Prostate gland (tissue), 2 donors: ENCODE data around the gene C1QTNF1. TPM values are rescaled to one million over a fixed set of nuclear protein-coding genes. Genes with fewer than 3 reads are reported as not detected.

Experiments used
- DNase-seq: peaks from one replicate; pipeline ENCODE4 v3.0.0-alpha.2; 2019; ENCODE audit warnings: low spot score
- H3K27ac ChIP-seq, 2 donors: fragments of 200-600 bp; sonication (generic); 2 replicates each; pipeline ENCODE4 v1.5.1; 2017 to 2019
- H3K27me3 ChIP-seq: fragments of 200-600 bp; sonication (generic); replicated peaks from 2 replicates; pipeline ENCODE4 v1.5.1; 2019; ENCODE audit not compliant: insufficient read depth
- H3K36me3 ChIP-seq, 2 donors: fragments of 200-600 bp; sonication (generic); 1 replicate in 1 of 2; 2 replicates in 1 of 2; pipeline versions ENCODE4 v1.5.1 to v1.8.1; 2017 to 2019
- H3K4me1 ChIP-seq: fragments of 200-600 bp; sonication (generic); replicated peaks from 2 replicates; pipeline ENCODE4 v1.5.1; 2019
- H3K4me3 ChIP-seq, 2 donors: fragments of 200-600 bp; sonication (generic); 2 replicates each; pipeline ENCODE4 v1.5.1; 2017 to 2019
- H3K9me3 ChIP-seq: fragments of 200-600 bp; sonication (generic); 2 replicates; pipeline ENCODE4 v1.5.1; 2017
- CTCF ChIP-seq, 4 experiments: fragments of 200-600 bp in 2 of 4; fragments of 450-650 bp in 2 of 4; sonication (generic) in 2 of 4; IDR thresholded peaks; 1 replicate in 3 of 4; 2 replicates in 1 of 4; pipeline ENCODE4 v1.5.1; 2016 to 2019; ENCODE audit warnings: antibody characterized with exemption in 4 of 4, mild to moderate bottlenecking in 2 of 4, moderate library complexity in 2 of 4
- POLR2A ChIP-seq: fragments of 450-650 bp; IDR thresholded peaks from one replicate; pipeline ENCODE4 v1.6.1; 2016; ENCODE audit warnings: antibody characterized with exemption, mild to moderate bottlenecking
- POLR2AphosphoS5 ChIP-seq: sonication (generic); formaldehyde crosslinking; IDR thresholded peaks from one replicate; pipeline ENCODE4 v1.6.1; 2017; ENCODE audit warnings: antibody characterized with exemption
- WGBS: methylation state at CpG from one replicate; pipeline ENCODE4 v1.1.5; 2018; 5-methylcytosine and 5-hydroxymethylcytosine counted together
- intact Hi-C: fragments of 100-400 bp; cut with DNase I; formaldehyde crosslinking; loops from one replicate; pipeline ENCODE4 v1.14.2; 2022
- total RNA-seq, 2 donors: library from RNA; depleted of rRNA; stranded (reverse); fragments of >200 nt; gene quantifications; one replicate each; pipeline ENCODE4 v1.1.0, GENCODE V29; 2016

C1QTNF1 gene
- total RNA-seq, 2 donors from 2014 or later, result 16.3 to 57.9 TPM

GRCh38 chr17:78990349-78991016, 33.5 kb upstream of the C1QTNF1 start:
- H3K9me3 ChIP-seq, result no peaks in the 10 kb centered on the region
- intact Hi-C loops, result no loop called here
- peaks cover 7% of the 10 kb centered on the region for H3K4me1 ChIP-seq
- WGBS, result 95% methylated on average over 29 of the region's 29 CpGs
- no peak for DNase-seq
- no peak overlapping the region for H3K27ac ChIP-seq
- H3K36me3 ChIP-seq, result peaks cover 0 to 12% of the 10 kb centered on the region in 2 donors
- no peak for TF ChIP-seq POLR2A
- no peak for TF ChIP-seq CTCF (IDR thresholded peaks at IDR 0.05)
- TF ChIP-seq POLR2AphosphoS5, result no peak
- no peaks in the 10 kb centered on the region for H3K27me3 ChIP-seq
- H3K4me3 ChIP-seq, result no peak overlapping the region

GRCh38 chr17:78991017-78991738, 32.8 kb upstream of the C1QTNF1 start:
- TF ChIP-seq POLR2A (no peak), POLR2AphosphoS5 (no peak), CTCF (IDR thresholded peaks at IDR 0.05) (no peak)
- peaks cover 0 to 12% of the 10 kb centered on the region in 2 donors for H3K36me3 ChIP-seq

DNA sequence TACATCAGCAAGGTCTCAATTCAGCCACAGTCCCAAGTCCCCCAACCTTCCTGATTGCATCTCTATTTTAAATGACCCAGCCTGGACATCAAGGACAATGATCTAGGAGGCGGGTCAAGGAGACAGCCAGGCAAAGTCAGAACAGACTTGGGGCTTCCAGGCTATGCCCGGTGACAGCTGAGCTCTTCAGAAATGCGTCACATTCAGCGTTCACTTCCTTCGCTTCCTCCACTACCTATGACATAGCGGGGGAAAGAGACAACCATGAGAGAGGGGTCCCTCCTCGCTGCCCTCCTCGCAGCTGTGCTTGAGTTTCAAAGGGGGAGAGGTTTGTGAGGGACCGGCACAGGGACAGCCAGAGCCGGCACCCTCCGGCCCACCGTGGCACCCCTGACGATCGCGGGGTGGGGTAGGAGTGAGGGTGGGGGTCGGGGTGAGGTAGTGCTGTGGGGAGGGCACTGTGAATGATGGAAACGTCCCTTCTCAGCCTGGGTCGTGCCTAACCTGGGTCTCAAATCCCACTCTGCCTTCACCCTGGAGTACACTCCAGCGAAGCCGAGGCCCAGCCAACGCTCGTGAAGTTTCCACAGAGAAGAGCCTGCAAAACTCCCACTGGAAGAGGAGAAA, 31.9 kb upstream of the C1QTNF1 start:
- peaks cover 0 to 12% of the 10 kb centered on the region in 2 donors for H3K36me3 ChIP-seq
- no peak for DNase-seq
- no peak for TF ChIP-seq POLR2AphosphoS5
- TF ChIP-seq CTCF (IDR thresholded peaks at IDR 0.05), result no peak
- TF ChIP-seq POLR2A, result no peak
- peaks cover 14% of the 10 kb centered on the region for H3K4me1 ChIP-seq
- H3K9me3 ChIP-seq, result no peaks in the 10 kb centered on the region
- intact Hi-C loops, result no loop called here
- no peak overlapping the region for H3K4me3 ChIP-seq
- no peak overlapping the region for H3K27ac ChIP-seq
- WGBS, result 91% methylated on average over 22 of the region's 22 CpGs
- H3K27me3 ChIP-seq, result no peaks in the 10 kb centered on the region

More at GRCh38 chr17:78991017-78991738, 32.8 kb upstream of the C1QTNF1 start:
- no peak for DNase-seq
- no peaks in the 10 kb centered on the region for H3K27me3 ChIP-seq
- H3K4me1 ChIP-seq, result peaks cover 13% of the 10 kb centered on the region
- H3K27ac ChIP-seq, result no peak overlapping the region
- H3K4me3 ChIP-seq, result no peak overlapping the region
- 89% methylated on average over 33 of the region's 33 CpGs for WGBS
- H3K9me3 ChIP-seq, result no peaks in the 10 kb centered on the region
- intact Hi-C loops, result no loop called here

DNA sequence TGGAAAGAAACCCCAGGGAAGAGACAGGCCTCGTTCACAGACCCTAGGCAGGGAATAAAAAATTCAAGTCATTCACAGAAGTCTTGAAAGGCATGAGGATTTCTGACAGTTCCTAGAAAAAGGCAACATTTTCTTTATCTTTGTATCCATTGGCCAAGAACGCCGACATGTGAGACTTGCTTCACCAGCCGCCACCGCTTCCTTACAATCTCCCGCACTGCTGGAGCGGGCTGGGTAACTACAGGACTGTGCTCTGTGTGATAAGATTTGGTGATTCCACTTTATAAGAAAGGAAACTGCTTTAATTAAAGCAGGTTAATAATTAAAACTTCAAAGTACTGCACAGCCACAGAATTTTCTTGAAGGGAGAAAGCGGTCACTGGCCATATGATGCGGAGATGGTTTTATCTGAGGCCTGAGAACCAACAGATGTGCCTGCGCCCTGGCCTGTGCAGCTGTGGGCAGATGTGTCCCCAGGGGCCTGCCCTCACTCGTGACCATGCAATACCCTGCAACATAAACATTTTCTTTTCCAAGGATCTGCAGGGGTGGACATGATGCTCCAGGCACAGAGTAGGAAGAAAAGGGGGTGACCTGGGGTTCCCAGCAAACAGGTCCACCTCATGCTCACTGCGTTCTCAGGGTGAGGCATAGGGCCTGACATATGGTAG, 31.3 kb upstream of the C1QTNF1 start:
- Histone ChIP-seq H3K27ac (no peak overlapping the region), H3K4me1 (peaks cover 18% of the 10 kb centered on the region), H3K36me3 (peaks cover 0 to 12% of the 10 kb centered on the region in 2 donors), H3K9me3 (no peaks in the 10 kb centered on the region), H3K4me3 (no peak overlapping the region), H3K27me3 (no peaks in the 10 kb centered on the region)
- 84% methylated on average over 12 of the region's 12 CpGs for WGBS
- no peak for TF ChIP-seq POLR2AphosphoS5
- no peak for TF ChIP-seq POLR2A
- TF ChIP-seq CTCF (IDR thresholded peaks at IDR 0.05), result no peak
- DNase-seq, result no peak
- intact Hi-C loops, result no loop called here
